B cell (primary cell): ENCODE data around the gene MAN2B1. TPM values are rescaled to one million over a fixed set of nuclear protein-coding genes. Genes with fewer than 3 reads are reported as not detected.
"Not testable (repeated sequence)": the region's sequence is repeated elsewhere in the genome, so short reads cannot be mapped to it uniquely, and the experiment has no call there.

Experiments
- ATAC-seq: fragments of 200-7000 bp; cut with Tn5 transposase; one replicate; pipeline ENCODE4 v1.10.0; 2021; ENCODE audit warnings: low read depth, mild to moderate bottlenecking, moderate number of reproducible peaks, moderate library complexity
- CTCF ChIA-PET: fragments of 350-600 bp; sonication (Branson Sonifier 250); formaldehyde crosslinking; loops from one replicate; lab custom pipeline; 2021; ENCODE audit warnings: antibody characterized with exemption, inconsistent platforms; lab: Charles Lee
- POLR2A ChIA-PET: fragments of 350-600 bp; sonication (Branson Sonifier 250); formaldehyde crosslinking; loops from one replicate; lab custom pipeline; 2021; ENCODE audit warnings: antibody characterized with exemption; lab: Charles Lee
- DNase-seq: peaks from one replicate; pipeline ENCODE4 v3.0.0; 2013
- H2AFZ ChIP-seq: 2 replicates; pipeline ENCODE4 v1.6.1; 2012; ENCODE audit warnings: mild to moderate bottlenecking, low read depth, low read length; ENCODE audit not compliant: insufficient read depth, poor library complexity, severe bottlenecking
- H3K27ac ChIP-seq, 2 donors: 1 replicate in 1 of 2; 2 replicates in 1 of 2; pipeline ENCODE4 v1.5.1; 2012 to 2013; ENCODE audit warnings: low read length in 2 of 2, mild to moderate bottlenecking in 2 of 2, moderate library complexity in 1 of 2
- H3K27me3 ChIP-seq, 4 experiments: fragments of 200-600 bp in 1 of 4; sonication (generic) in 1 of 4; replicated peaks in 1 of 4; 1 replicate in 2 of 4; 2 replicates in 2 of 4; pipeline versions ENCODE4 v1.6.1 to v1.7.0; 2013 to 2016; ENCODE audit warnings: low read length in 3 of 4, mild to moderate bottlenecking in 2 of 4, mixed read lengths in 1 of 4, moderate library complexity in 1 of 4; ENCODE audit not compliant: insufficient read depth in 4 of 4, control insufficient read depth in 3 of 4; ENCODE audit errors: control extremely low read depth in 1 of 4
- H3K36me3 ChIP-seq, 2 experiments: replicated peaks in 1 of 2; 1 replicate in 1 of 2; 2 replicates in 1 of 2; pipeline versions ENCODE4 v1.6.1 to v1.7.1; 2013; ENCODE audit warnings: low read length in 1 of 2; ENCODE audit not compliant: insufficient read depth in 2 of 2, control insufficient read depth in 1 of 2; ENCODE audit errors: control extremely low read depth in 1 of 2, extremely low read depth in 1 of 2
- H3K4me1 ChIP-seq, 2 donors: fragments of 200-600 bp in 1 of 2; sonication (generic) in 1 of 2; 1 replicate in 1 of 2; 2 replicates in 1 of 2; pipeline versions ENCODE4 v1.5.1 to v1.6.1; 2013 to 2017; ENCODE audit warnings: low read length in 2 of 2; ENCODE audit not compliant: control insufficient read depth in 2 of 2, insufficient read depth in 2 of 2
- H3K4me2 ChIP-seq: replicated peaks from 2 replicates; pipeline ENCODE3; 2012; ENCODE audit warnings: mild to moderate bottlenecking, low read depth, low read length; ENCODE audit not compliant: poor library complexity, severe bottlenecking
- H3K4me3 ChIP-seq, 5 experiments: fragments of 200-600 bp in 1 of 5; sonication (generic) in 1 of 5; 1 replicate in 3 of 5; 2 replicates in 2 of 5; pipeline versions ENCODE4 v1.5.1 to v1.7.0; 2011 to 2016; ENCODE audit warnings: low read length in 4 of 5, mild to moderate bottlenecking in 4 of 5, low read depth in 2 of 5, control low read depth in 1 of 5, moderate library complexity in 1 of 5; ENCODE audit not compliant: insufficient read depth in 1 of 5; ENCODE audit errors: control extremely low read depth in 1 of 5, extremely low read depth in 1 of 5
- H3K79me2 ChIP-seq: fragments of 200-600 bp; sonication (generic); one replicate; pipeline ENCODE4 v1.6.0; 2016; ENCODE audit warnings: low read length; ENCODE audit not compliant: control insufficient read depth, insufficient read depth
- H3K9ac ChIP-seq: fragments of 200-600 bp; sonication (generic); 2 replicates; pipeline ENCODE4 v1.6.1; 2017; ENCODE audit warnings: mild to moderate bottlenecking, low read length, moderate library complexity
- H3K9me3 ChIP-seq, 3 donors: one replicate each; pipeline versions ENCODE4 v1.6.1 to v1.7.1; 2013; ENCODE audit warnings: low read length in 2 of 3; ENCODE audit not compliant: control insufficient read depth in 2 of 3, insufficient read depth in 1 of 3; ENCODE audit errors: control extremely low read depth in 1 of 3
- H4K20me1 ChIP-seq: 2 replicates; pipeline ENCODE4 v1.6.0; 2012; ENCODE audit warnings: mild to moderate bottlenecking, low read length; ENCODE audit not compliant: insufficient read depth, control insufficient read depth, poor library complexity, severe bottlenecking
- H3K27ac Mint-ChIP-seq: one replicate; pipeline ENCODE4 v1.8.0; 2021; ENCODE audit warnings: mixed read lengths
- H3K27me3 Mint-ChIP-seq: one replicate; pipeline ENCODE4 v1.8.0; 2021; ENCODE audit warnings: mixed read lengths
- H3K4me1 Mint-ChIP-seq: one replicate; pipeline ENCODE4 v1.8.0; 2021; ENCODE audit warnings: mixed read lengths
- H3K4me3 Mint-ChIP-seq: one replicate; pipeline ENCODE4 v1.8.0; 2021; ENCODE audit warnings: mixed read lengths
- H3K9me3 Mint-ChIP-seq: one replicate; pipeline ENCODE4 v1.8.0; 2022; ENCODE audit warnings: mixed read lengths; ENCODE audit not compliant: insufficient read depth
- EZH2 ChIP-seq: IDR thresholded peaks from 2 replicates; pipeline ENCODE4 v1.6.1; 2012; ENCODE audit warnings: borderline replicate concordance, low read depth, mild to moderate bottlenecking, moderate library complexity, low read length; ENCODE audit not compliant: insufficient read depth, poor library complexity, severe bottlenecking
- WGBS: methylation state at CpG from one replicate; pipeline ENCODE4 v1.1.5; 2013; ENCODE audit warnings: missing lambda C conversion rate; ENCODE audit not compliant: insufficient coverage; 5-methylcytosine and 5-hydroxymethylcytosine counted together
- intact Hi-C: fragments of 100-400 bp; cut with micrococcal nuclease; formaldehyde crosslinking; loops from one replicate; pipeline ENCODE4 v1.10.0; 2022
- polyA plus RNA-seq: library from polyadenylated mRNA; depleted of rRNA; stranded (reverse); fragments of >200 nt; gene quantifications from 2 replicates; pipeline ENCODE4 v1.2.3, GENCODE V29; 2012
- total RNA-seq, 2 donors: library from RNA; stranded (reverse); fragments of 120-200 nt in 1 of 2; gene quantifications; 1 replicate in 1 of 2; 2 replicates in 1 of 2; pipeline versions ENCODE4 v1.2.3 to v1.2.4, GENCODE V29; 2013 to 2022
- TF ChIP-seq, protein P1 (sequence below): fragments of 200-600 bp; IDR thresholded peaks from one replicate; pipeline ENCODE4 v1.8.0; 2022; ENCODE audit warnings: antibody characterized with exemption, mild to moderate bottlenecking

Gene MAN2B1
- total and polyA plus RNA-seq, 2 donors (not counting 1 experiment from before 2014, with no cell fraction given) = 183 to 256 TPM

DNA sequence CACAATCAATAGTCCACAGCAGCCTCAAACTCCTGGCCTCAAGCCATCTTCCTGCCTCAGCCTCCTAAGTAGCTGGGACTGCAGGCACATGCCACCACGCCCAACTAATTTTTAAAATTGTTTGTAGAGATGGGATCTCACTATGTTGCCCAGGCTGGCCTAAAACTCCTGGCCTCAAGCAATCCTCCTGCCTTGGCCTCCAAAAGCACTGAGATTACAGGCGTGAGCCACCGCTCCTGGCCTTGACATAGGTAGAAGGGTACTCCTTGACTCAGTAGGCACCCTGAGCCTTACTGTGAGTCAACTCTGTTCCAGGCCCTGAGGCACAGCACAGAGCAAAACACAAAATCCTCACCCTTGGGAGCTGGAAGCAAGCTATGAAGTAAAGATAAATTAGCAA, 49.4 kb upstream of the MAN2B1 start:
- H4K20me1 ChIP-seq = peaks cover 2% of the 10 kb centered on the region
- H3K27ac ChIP-seq = no peak overlapping the region
- ATAC-seq = no peak
- ChIA-PET CTCF (interaction anchor here (0.7 to 7.3 kb wide), 9 partner anchors 9 to 132 kb away, joined by 3 to 45 read pairs (median 7); partner anchors contain the start of gene GET3), POLR2A (no interaction called here)
- peaks cover 7 to 8% of the 10 kb centered on the region in 2 donors for H3K4me1 ChIP-seq
- no peaks in the 10 kb centered on the region for H3K27me3 Mint-ChIP-seq
- no peaks in the 10 kb centered on the region for H3K9me3 Mint-ChIP-seq
- no peak for TF ChIP-seq EZH2
- TF ChIP-seq, protein P1, sequence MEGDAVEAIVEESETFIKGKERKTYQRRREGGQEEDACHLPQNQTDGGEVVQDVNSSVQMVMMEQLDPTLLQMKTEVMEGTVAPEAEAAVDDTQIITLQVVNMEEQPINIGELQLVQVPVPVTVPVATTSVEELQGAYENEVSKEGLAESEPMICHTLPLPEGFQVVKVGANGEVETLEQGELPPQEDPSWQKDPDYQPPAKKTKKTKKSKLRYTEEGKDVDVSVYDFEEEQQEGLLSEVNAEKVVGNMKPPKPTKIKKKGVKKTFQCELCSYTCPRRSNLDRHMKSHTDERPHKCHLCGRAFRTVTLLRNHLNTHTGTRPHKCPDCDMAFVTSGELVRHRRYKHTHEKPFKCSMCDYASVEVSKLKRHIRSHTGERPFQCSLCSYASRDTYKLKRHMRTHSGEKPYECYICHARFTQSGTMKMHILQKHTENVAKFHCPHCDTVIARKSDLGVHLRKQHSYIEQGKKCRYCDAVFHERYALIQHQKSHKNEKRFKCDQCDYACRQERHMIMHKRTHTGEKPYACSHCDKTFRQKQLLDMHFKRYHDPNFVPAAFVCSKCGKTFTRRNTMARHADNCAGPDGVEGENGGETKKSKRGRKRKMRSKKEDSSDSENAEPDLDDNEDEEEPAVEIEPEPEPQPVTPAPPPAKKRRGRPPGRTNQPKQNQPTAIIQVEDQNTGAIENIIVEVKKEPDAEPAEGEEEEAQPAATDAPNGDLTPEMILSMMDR = no peak
- H3K9me3 ChIP-seq = no peaks in the 10 kb centered on the region
- DNase-seq = no peak
- no peak overlapping the region for H3K27ac Mint-ChIP-seq
- H3K4me3 Mint-ChIP-seq = no peak overlapping the region
- no peak overlapping the region for H2AFZ ChIP-seq
- no peak overlapping the region for H3K9ac ChIP-seq
- H3K4me1 Mint-ChIP-seq = peaks cover 13% of the 10 kb centered on the region
- intact Hi-C loops = no loop called here
- peaks cover 2 to 30% of the 10 kb centered on the region in 2 experiments for H3K36me3 ChIP-seq
- H3K4me3 ChIP-seq = no peak overlapping the region
- no peak overlapping the region for H3K4me2 ChIP-seq
- 100% methylated on average over 2 of the region's 3 CpGs for WGBS
- H3K79me2 ChIP-seq = peaks cover 43% of the 10 kb centered on the region
- no peaks in the 10 kb centered on the region for H3K27me3 ChIP-seq

DNA sequence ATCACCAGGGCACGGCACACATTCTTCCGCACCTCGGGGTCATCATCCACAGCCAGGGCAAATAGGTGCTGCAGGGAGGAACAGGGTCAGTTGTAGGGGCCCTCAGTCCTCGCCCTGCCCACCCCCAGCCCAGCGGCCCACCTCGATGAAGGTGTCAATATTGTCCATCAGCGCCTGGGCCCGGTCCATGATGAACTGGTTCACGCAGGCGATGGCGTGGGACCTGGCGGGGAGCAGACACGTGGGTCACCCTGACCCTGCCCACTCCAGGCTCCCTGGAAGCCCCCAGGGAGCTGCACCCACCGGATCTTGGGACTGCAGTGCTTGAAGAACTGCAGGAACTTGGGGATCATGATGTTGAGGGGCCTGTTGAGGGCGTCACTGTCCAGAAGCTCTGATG, 48.6 kb upstream of the MAN2B1 start:
- Histone ChIP-seq H3K27me3 (no peaks in the 10 kb centered on the region), H2AFZ (no peak overlapping the region), H3K9me3 (no peaks in the 10 kb centered on the region), H3K4me1 (no peaks in the 10 kb centered on the region), H3K27ac (no peak overlapping the region), H3K79me2 (peaks cover 35% of the 10 kb centered on the region), H3K36me3 (peaks cover 2 to 35% of the 10 kb centered on the region in 2 experiments), H3K4me2 (no peak overlapping the region), H4K20me1 (no peaks in the 10 kb centered on the region), H3K4me3 (no peak overlapping the region), H3K9ac (no peak overlapping the region)
- ChIA-PET POLR2A (no interaction called here), CTCF (interaction anchor here (0.7 to 7.3 kb wide), 7 partner anchors 8 to 133 kb away, joined by 3 to 45 read pairs (median 4); partner anchors contain the start of gene GET3)
- H3K27me3 Mint-ChIP-seq = no peaks in the 10 kb centered on the region
- H3K27ac Mint-ChIP-seq = no peak overlapping the region
- intact Hi-C loops = no loop called here
- DNase-seq (no peak), ATAC-seq (no peak)
- H3K4me3 Mint-ChIP-seq = no peak overlapping the region
- H3K9me3 Mint-ChIP-seq = no peaks in the 10 kb centered on the region
- TF ChIP-seq, protein P1 = no peak
- no peak for TF ChIP-seq EZH2
- WGBS = 97% methylated on average over 15 of the region's 15 CpGs
- H3K4me1 Mint-ChIP-seq = peaks cover 8% of the 10 kb centered on the region

DNA sequence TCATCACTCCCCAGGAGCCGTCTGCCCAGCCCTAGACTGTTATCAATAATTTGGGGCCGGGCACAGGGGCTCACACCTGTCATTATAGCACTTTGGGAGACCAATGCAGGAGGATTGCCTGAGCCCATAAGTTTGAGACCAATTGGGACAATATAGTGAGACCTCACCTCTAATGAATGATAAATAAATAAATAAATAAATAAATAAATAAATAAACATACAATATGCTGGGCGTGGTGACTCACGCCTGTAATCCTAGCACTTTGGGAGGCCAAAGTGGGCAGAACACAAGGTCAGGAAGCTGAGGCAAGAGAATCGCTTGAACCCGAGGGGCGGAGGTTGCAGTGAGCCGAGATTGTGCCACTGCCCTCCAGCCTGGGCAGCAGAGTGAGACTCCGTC, 46.8 kb upstream of the MAN2B1 start:
- H3K27ac ChIP-seq, H3K9me3 Mint-ChIP-seq, H3K4me3 Mint-ChIP-seq, H3K4me1 Mint-ChIP-seq, intact Hi-C loops, H3K4me1 ChIP-seq, H3K9ac ChIP-seq, H3K9me3 ChIP-seq, DNase-seq, ATAC-seq, H3K4me2 ChIP-seq, POLR2A ChIA-PET, H4K20me1 ChIP-seq, H3K4me3 ChIP-seq, H3K27me3 Mint-ChIP-seq, H3K27me3 ChIP-seq, H3K27ac Mint-ChIP-seq, H2AFZ ChIP-seq: not testable (repeated sequence)
- peaks cover 2 to 37% of the 10 kb centered on the region in 2 experiments for H3K36me3 ChIP-seq
- peaks cover 17% of the 10 kb centered on the region for H3K79me2 ChIP-seq
- WGBS = 100% methylated on average over 3 of the region's 9 CpGs
- CTCF ChIA-PET = interaction anchor here (0.6 to 7.3 kb wide), 4 partner anchors 44 to 133 kb away, joined by 3 to 45 read pairs (median 4); no protein-coding TSS in a partner anchor
